Measurements from ENCODE around the gene CLK1. TPM values are rescaled to one million over a fixed set of nuclear protein-coding genes. Genes with fewer than 3 reads are reported as not detected.

Gene CLK1
- total and polyA plus RNA-seq, 2 of the 13 experiments (the other 11 are each of a cell fraction or from before 2014, with no cell fraction given): 66.6 to 101 TPM

DNA sequence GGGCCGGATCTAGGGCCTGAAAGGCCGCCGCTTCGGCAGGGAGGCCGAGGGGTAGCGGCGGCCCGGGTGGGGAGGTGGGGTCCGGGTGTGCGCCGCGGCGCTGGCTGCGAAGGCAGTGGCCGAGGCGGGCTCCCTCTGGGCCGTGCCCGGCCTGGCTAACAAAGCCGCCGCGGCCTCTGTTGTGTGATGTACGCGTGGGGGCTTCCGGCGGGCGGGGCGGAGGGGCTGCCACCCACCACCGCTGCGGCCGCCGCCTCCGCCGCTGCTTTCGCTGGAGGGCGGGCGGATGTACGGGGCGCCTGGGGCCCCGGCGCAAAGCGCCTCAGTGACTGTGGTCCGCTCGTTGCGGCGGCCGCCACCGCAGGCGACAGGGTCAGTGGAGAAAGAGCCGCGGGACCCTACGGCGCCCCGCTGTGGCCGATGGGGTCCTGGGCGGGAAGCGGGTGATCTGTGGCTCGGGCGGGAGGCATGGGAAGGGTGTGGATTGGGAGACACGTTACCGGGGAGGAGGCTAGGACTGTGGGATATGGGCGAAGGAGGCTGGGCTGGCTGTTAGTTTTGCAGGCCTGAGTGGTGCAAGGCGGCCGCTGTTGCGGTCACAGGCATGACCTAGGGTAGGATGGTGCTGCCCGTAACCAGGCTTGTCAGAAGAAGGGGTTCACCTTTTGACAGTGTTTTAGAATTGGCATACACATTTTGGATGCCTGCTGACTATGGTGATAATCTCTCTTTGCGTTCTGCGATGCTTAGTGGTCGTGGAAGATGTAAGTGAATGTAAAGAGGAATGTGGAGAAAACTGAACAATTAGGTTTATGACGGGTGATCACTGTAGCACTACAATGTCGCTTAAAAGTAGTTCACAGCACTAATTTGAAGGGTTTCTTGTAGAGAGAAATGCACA is 52.1 kb downstream of the CLK1 start (continued):
- TF ChIP-seq ZNF501 (CRISPR knock-in tag; IDR thresholded peaks at IDR 0.05) (peak; percentile 77), ZBTB3 (CRISPR knock-in tag; IDR thresholded peaks at IDR 0.05; ENCODE audit: borderline replicate concordance, low read depth) (no peak; the same call in none of the 2 replicates), SALL1 (CRISPR knock-in tag; IDR thresholded peaks at IDR 0.05) (peak; percentile 75), ZMYM2 (CRISPR knock-in tag; IDR thresholded peaks at IDR 0.05) (no peak), ZNF253 (CRISPR knock-in tag; IDR thresholded peaks at IDR 0.05; ENCODE audit: borderline replicate concordance) (no peak), PAF1 (CRISPR knock-in tag; IDR thresholded peaks at IDR 0.05) (no peak), NFKBIZ (CRISPR knock-in tag; IDR thresholded peaks at IDR 0.05) (no peak; the same call in 1 of the 2 replicates), CHD2 (IDR thresholded peaks at IDR 0.05; ENCODE audit: low read depth, low read length) (peak; percentile 30; the same call in 1 of the 2 replicates), ZNF883 (CRISPR knock-in tag; IDR thresholded peaks at IDR 0.05; ENCODE audit: not compliant biosample characterization) (peak; percentile 40)
- TF ChIP-seq, protein P1, sequence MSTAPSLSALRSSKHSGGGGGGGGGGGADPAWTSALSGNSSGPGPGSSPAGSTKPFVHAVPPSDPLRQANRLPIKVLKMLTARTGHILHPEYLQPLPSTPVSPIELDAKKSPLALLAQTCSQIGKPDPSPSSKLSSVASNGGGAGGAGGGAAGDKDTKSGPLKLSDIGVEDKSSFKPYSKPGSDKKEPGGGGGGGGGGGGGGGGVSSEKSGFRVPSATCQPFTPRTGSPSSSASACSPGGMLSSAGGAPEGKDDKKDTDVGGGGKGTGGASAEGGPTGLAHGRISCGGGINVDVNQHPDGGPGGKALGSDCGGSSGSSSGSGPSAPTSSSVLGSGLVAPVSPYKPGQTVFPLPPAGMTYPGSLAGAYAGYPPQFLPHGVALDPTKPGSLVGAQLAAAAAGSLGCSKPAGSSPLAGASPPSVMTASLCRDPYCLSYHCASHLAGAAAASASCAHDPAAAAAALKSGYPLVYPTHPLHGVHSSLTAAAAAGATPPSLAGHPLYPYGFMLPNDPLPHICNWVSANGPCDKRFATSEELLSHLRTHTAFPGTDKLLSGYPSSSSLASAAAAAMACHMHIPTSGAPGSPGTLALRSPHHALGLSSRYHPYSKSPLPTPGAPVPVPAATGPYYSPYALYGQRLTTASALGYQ (CRISPR knock-in tag; IDR thresholded peaks at IDR 0.05): peak; percentile 9; the same call in 1 of the 2 replicates
- TF ChIP-seq, protein P2, sequence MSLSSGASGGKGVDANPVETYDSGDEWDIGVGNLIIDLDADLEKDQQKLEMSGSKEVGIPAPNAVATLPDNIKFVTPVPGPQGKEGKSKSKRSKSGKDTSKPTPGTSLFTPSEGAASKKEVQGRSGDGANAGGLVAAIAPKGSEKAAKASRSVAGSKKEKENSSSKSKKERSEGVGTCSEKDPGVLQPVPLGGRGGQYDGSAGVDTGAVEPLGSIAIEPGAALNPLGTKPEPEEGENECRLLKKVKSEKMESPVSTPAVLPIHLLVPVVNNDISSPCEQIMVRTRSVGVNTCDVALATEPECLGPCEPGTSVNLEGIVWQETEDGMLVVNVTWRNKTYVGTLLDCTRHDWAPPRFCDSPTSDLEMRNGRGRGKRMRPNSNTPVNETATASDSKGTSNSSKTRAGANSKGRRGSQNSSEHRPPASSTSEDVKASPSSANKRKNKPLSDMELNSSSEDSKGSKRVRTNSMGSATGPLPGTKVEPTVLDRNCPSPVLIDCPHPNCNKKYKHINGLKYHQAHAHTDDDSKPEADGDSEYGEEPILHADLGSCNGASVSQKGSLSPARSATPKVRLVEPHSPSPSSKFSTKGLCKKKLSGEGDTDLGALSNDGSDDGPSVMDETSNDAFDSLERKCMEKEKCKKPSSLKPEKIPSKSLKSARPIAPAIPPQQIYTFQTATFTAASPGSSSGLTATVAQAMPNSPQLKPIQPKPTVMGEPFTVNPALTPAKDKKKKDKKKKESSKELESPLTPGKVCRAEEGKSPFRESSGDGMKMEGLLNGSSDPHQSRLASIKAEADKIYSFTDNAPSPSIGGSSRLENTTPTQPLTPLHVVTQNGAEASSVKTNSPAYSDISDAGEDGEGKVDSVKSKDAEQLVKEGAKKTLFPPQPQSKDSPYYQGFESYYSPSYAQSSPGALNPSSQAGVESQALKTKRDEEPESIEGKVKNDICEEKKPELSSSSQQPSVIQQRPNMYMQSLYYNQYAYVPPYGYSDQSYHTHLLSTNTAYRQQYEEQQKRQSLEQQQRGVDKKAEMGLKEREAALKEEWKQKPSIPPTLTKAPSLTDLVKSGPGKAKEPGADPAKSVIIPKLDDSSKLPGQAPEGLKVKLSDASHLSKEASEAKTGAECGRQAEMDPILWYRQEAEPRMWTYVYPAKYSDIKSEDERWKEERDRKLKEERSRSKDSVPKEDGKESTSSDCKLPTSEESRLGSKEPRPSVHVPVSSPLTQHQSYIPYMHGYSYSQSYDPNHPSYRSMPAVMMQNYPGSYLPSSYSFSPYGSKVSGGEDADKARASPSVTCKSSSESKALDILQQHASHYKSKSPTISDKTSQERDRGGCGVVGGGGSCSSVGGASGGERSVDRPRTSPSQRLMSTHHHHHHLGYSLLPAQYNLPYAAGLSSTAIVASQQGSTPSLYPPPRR (CRISPR knock-in tag; IDR thresholded peaks at IDR 0.05; ENCODE audit: borderline replicate concordance): peak; percentile 25; the same call in 1 of the 2 replicates
- TF ChIP-seq, protein P3, sequence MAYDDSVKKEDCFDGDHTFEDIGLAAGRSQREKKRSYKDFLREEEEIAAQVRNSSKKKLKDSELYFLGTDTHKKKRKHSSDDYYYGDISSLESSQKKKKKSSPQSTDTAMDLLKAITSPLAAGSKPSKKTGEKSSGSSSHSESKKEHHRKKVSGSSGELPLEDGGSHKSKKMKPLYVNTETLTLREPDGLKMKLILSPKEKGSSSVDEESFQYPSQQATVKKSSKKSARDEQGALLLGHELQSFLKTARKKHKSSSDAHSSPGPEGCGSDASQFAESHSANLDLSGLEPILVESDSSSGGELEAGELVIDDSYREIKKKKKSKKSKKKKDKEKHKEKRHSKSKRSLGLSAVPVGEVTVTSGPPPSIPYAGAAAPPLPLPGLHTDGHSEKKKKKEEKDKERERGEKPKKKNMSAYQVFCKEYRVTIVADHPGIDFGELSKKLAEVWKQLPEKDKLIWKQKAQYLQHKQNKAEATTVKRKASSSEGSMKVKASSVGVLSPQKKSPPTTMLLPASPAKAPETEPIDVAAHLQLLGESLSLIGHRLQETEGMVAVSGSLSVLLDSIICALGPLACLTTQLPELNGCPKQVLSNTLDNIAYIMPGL (CRISPR knock-in tag; IDR thresholded peaks at IDR 0.05; ENCODE audit: borderline replicate concordance in 1 of 2, low read depth in 1 of 2): peak; percentile 97 to 99
- TF ChIP-seq, protein P4, sequence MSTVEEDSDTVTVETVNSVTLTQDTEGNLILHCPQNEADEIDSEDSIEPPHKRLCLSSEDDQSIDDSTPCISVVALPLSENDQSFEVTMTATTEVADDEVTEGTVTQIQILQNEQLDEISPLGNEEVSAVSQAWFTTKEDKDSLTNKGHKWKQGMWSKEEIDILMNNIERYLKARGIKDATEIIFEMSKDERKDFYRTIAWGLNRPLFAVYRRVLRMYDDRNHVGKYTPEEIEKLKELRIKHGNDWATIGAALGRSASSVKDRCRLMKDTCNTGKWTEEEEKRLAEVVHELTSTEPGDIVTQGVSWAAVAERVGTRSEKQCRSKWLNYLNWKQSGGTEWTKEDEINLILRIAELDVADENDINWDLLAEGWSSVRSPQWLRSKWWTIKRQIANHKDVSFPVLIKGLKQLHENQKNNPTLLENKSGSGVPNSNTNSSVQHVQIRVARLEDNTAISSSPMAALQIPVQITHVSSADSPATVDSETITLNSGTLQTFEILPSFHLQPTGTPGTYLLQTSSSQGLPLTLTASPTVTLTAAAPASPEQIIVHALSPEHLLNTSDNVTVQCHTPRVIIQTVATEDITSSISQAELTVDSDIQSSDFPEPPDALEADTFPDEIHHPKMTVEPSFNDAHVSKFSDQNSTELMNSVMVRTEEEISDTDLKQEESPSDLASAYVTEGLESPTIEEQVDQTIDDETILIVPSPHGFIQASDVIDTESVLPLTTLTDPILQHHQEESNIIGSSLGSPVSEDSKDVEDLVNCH (CRISPR knock-in tag; IDR thresholded peaks at IDR 0.05): no peak
